Activated naive CD4-positive, alpha-beta T cell treated with anti-CD3 and anti-CD28 coated beads, Interleukin-2, amount 10 ng/mL, durations not matched to agents 7 days and 5 days (primary cell): ENCODE results near the gene ZBTB18.
A peak's percentile ranks its signal among the peaks of the same experiment; 100 is the strongest.

Experiments
- CTCF ChIA-PET: fragments of 350-600 bp; sonication (Branson Sonifier 250); formaldehyde crosslinking; loops from one replicate; lab custom pipeline; 2021; ENCODE audit warnings: antibody characterized with exemption; lab: Charles Lee
- DNase-seq: peaks from one replicate; pipeline ENCODE4 v3.0.0-alpha.2; 2020
- H3K27ac Mint-ChIP-seq: one replicate; pipeline ENCODE4 v1.8.0; 2021; ENCODE audit warnings: mild to moderate bottlenecking, moderate library complexity, mixed read lengths
- H3K27me3 Mint-ChIP-seq: one replicate; pipeline ENCODE4 v1.8.0; 2021; ENCODE audit warnings: mild to moderate bottlenecking, mixed read lengths
- H3K36me3 Mint-ChIP-seq: one replicate; pipeline ENCODE4 v1.8.0; 2021; ENCODE audit warnings: mixed read lengths
- H3K4me1 Mint-ChIP-seq: one replicate; pipeline ENCODE4 v1.8.0; 2021; ENCODE audit warnings: mixed read lengths
- H3K4me3 Mint-ChIP-seq: one replicate; pipeline ENCODE4 v1.8.0; 2021; ENCODE audit warnings: mild to moderate bottlenecking, moderate library complexity, mixed read lengths
- H3K9me3 Mint-ChIP-seq: one replicate; pipeline ENCODE4 v1.8.0; 2021; ENCODE audit warnings: mixed read lengths

ZBTB18 gene

DNA sequence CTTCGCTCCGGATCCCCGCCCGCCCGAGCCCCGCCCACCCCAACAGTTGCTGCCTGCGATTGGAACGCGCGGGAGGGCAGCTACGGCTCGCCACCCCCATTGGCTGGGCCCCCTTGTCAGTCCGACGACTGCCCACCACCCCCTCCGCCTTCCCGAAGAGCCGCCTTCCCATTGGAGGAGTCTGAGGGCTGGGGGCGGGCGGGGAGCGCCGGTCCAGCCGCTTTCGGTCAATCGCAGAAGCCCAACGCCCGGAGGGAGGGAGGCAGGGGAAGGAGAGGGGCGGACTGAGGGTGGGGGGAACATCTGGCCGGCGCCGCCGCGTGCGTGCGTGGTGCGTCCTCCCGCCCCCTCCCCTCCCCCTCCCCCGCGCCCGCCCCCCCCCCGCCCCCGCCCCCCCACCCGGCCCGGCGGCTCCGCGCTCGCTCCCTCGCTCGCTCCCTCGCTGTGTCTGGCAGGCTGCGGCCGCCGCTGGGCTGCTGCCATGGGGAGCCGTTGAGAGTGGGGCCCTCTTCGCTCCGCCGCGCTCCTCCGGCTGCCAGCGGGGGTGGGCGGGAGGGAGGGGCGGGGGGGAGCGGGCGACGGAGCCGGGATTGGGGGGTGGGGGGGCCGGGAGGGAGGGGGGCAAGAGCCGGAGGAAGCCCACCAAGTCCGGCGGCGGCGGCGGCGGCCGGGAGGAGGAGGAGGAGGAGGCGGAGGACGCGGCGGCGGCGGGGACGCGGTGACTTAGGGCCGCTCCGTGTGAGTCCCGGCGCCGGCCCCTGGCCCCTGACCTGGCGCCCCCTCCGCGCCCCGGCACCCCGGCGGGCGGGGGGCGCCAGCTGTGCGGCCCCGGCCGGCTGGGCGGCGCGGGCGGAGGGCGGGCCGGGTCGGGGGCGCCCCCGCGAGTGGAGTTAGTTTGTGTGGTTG, 2.6 kb upstream of the ZBTB18 start:
- Mint-ChIP-seq H3K36me3 (peaks cover 12% of the 10 kb centered on the region), H3K4me1 (peaks cover 18% of the 10 kb centered on the region), H3K27me3 (peaks cover 13% of the 10 kb centered on the region), H3K9me3 (no peaks in the 10 kb centered on the region), H3K4me3 (peak overlapping the region; percentile 93), H3K27ac (peak overlapping the region; percentile 99)
- CTCF ChIA-PET: interaction anchor here (0.6 kb wide), 1 partner anchor 386 kb away, joined by 3 read pairs; no protein-coding TSS in a partner anchor
- peak; percentile 99 for DNase-seq

DNA sequence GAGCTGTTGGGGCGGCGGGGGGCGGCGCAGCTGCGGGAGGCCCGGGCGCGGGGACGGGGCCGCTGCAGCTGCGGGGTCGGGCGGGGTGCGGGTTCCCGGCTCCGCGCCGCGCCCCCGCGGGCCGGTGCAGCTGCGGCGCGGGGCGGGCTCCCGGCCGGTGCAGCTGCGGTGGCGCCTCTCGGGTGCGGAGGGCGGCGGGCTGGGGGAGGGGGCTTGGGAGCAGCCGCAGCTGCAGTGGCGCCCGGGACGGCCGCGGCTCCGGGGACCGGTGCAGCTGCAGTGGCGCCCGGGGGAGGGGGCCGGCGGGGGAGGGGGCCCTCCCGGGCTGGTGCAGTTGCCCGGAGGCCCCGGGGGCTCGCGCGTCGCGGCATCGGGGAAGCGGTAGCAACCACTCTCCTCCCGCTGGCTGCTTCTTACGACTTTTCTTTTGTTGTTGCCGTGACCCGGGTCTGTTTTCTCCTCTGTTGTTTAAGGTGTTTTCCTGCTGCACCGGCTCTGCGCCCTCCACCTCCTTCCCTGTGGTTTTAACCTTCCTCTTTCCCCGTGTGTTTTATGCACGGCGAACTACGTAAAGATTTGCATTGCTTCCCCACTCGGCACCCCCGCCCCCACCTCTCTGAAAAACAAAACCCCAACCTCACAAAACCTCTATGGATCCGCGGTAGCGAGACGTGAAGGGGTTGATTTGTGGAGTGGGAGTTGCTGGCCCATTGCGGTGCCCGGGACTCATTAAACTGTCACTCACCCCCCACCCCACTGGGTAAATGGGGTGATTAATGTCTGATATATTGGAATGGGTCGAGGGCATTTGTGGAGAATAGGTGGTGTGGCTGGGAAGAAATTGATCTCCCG, 1.7 kb upstream of the ZBTB18 start:
- Mint-ChIP-seq H3K4me3 (peak overlapping the region; percentile 97), H3K27me3 (peaks cover 13% of the 10 kb centered on the region), H3K4me1 (peaks cover 18% of the 10 kb centered on the region), H3K27ac (peak overlapping the region; percentile 97), H3K9me3 (no peaks in the 10 kb centered on the region), H3K36me3 (peaks cover 12% of the 10 kb centered on the region)
- peak; percentile 63 for DNase-seq
- CTCF ChIA-PET: no interaction called here

DNA sequence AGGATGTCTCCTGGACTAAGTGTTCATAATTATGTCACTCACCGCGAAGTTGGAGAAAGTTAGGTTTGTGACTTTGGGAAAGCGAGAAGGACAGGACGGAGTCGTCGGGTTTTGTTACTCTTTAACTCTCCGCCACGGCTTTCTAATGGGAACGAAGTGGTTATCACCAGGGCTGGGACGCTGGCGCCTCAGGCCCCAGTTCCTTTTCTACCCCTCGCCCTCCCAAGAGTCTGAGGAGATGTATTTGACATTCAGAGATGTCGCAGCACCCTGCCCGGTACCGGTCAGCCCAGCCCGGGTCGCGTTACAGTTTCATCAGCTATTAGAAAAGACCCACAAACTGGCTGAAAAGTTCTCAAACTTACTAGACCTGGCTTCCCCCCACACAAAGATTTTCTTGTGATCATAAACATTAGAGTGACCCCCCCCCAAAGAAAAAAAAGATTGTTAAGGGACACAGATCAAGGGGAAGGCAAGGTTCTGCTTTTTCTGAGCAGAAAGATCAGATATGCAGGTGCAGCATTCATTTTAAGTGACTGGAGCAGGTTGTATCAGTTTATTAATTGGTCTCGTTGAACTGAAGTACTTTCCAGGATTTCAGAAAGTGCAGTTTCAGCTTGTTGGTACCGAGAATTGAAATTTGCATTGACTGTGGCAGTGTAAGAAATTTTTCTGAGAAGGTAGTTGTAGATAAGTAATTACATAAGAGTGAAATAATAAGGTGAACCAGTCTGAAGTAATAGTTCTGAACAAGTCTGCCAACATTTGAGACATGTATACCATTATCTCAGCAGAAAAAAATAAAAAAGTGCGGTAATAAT, 859 bp upstream of the ZBTB18 start:
- Mint-ChIP-seq H3K4me3 (peak overlapping the region; percentile 97), H3K9me3 (no peaks in the 10 kb centered on the region), H3K27me3 (peaks cover 13% of the 10 kb centered on the region), H3K4me1 (peaks cover 18% of the 10 kb centered on the region), H3K36me3 (peaks cover 12% of the 10 kb centered on the region), H3K27ac (peak overlapping the region; percentile 97)
- peak; percentile 27 for DNase-seq
- CTCF ChIA-PET: interaction anchor here (0.6 to 2.2 kb wide), 2 partner anchors 25 to 355 kb away, joined by 3 to 5 read pairs; no protein-coding TSS in a partner anchor

GRCh38 chr1:244052016-244052727, 1.1 kb downstream of the ZBTB18 start:
- H3K27ac Mint-ChIP-seq: no peak overlapping the region

DNA sequence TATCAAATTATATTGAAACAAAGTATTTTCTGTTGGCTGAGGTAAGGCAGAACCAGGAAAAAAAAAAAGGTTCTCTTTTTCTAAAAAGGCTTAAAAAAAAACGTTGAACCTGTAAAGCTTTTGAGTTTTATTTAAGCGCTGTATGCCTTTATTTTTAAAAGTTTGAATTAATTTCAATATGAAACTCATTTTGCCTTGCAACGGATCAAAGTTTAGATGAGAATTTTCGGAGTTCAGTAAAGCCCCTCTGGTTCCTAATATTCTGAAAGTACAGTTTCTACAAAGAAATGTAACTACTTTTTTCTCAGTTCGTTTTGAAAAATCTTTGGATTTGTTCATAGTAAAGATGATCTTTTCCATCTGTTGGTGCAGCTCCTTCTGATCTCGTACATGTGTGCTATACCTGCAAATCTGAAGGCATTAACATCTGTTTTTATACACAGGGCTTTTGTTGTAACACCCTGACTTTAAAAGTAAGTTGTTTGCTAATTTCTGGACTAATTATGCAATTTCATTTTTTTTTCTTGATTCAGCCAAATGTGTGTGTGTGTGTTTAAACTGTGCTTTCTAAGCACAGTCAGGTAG, 1.7 kb downstream of the ZBTB18 start:
- Mint-ChIP-seq H3K27ac (no peak overlapping the region), H3K4me1 (peaks cover 5% of the 10 kb centered on the region), H3K9me3 (no peaks in the 10 kb centered on the region), H3K4me3 (no peak overlapping the region), H3K36me3 (peaks cover 26% of the 10 kb centered on the region), H3K27me3 (peaks cover 12% of the 10 kb centered on the region)
- DNase-seq: no peak
- CTCF ChIA-PET: interaction anchor here (1.7 kb wide), 1 partner anchor 10 kb away, joined by 3 read pairs; no protein-coding TSS in a partner anchor

More at GRCh38 chr1:244052016-244052727, 1.1 kb downstream of the ZBTB18 start:
- H3K27me3 Mint-ChIP-seq: peaks cover 13% of the 10 kb centered on the region
- CTCF ChIA-PET: interaction anchor here (2.2 kb wide), 1 partner anchor 23 kb away, joined by 5 read pairs; no protein-coding TSS in a partner anchor
- no peak for DNase-seq
- no peak overlapping the region for H3K4me3 Mint-ChIP-seq
- H3K9me3 Mint-ChIP-seq: no peaks in the 10 kb centered on the region
- peaks cover 7% of the 10 kb centered on the region for H3K4me1 Mint-ChIP-seq
- peaks cover 20% of the 10 kb centered on the region for H3K36me3 Mint-ChIP-seq

GRCh38 chr1:244053831-244054230, 2.7 kb downstream of the ZBTB18 start:
- H3K27me3 Mint-ChIP-seq: peaks cover 7% of the 10 kb centered on the region
- H3K36me3 Mint-ChIP-seq: peaks cover 28% of the 10 kb centered on the region
- H3K4me1 Mint-ChIP-seq: peaks cover 5% of the 10 kb centered on the region
- H3K9me3 Mint-ChIP-seq: no peaks in the 10 kb centered on the region
- CTCF ChIA-PET: interaction anchor here (1.0 to 1.7 kb wide), 2 partner anchors 9 to 710 kb away, joined by 3 read pairs; no protein-coding TSS in a partner anchor
- no peak for DNase-seq
- no peak overlapping the region for H3K4me3 Mint-ChIP-seq
- H3K27ac Mint-ChIP-seq: no peak overlapping the region

DNA sequence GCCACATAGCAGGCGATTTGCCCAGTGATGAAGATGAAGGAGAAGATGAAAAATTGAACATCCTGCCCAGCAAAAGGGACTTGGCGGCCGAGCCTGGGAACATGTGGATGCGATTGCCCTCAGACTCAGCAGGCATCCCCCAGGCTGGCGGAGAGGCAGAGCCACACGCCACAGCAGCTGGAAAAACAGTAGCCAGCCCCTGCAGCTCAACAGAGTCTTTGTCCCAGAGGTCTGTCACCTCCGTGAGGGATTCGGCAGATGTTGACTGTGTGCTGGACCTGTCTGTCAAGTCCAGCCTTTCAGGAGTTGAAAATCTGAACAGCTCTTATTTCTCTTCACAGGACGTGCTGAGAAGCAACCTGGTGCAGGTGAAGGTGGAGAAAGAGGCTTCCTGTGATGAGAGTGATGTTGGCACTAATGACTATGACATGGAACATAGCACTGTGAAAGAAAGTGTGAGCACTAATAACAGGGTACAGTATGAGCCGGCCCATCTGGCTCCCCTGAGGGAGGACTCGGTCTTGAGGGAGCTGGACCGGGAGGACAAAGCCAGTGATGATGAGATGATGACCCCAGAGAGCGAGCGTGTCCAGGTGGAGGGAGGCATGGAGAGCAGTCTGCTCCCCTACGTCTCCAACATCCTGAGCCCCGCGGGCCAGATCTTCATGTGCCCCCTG, 3.3 kb downstream of the ZBTB18 start:
- peaks cover 5% of the 10 kb centered on the region for H3K4me1 Mint-ChIP-seq
- no peak for DNase-seq
- H3K27ac Mint-ChIP-seq: no peak overlapping the region
- CTCF ChIA-PET: interaction anchor here (1.0 to 1.7 kb wide), 2 partner anchors 9 to 711 kb away, joined by 3 read pairs; no protein-coding TSS in a partner anchor
- H3K4me3 Mint-ChIP-seq: no peak overlapping the region
- no peaks in the 10 kb centered on the region for H3K9me3 Mint-ChIP-seq
- peaks cover 28% of the 10 kb centered on the region for H3K36me3 Mint-ChIP-seq
- peaks cover 7% of the 10 kb centered on the region for H3K27me3 Mint-ChIP-seq

DNA sequence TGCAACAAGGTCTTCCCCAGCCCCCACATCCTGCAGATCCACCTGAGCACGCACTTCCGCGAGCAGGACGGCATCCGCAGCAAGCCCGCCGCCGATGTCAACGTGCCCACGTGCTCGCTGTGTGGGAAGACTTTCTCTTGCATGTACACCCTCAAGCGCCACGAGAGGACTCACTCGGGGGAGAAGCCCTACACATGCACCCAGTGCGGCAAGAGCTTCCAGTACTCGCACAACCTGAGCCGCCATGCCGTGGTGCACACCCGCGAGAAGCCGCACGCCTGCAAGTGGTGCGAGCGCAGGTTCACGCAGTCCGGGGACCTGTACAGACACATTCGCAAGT, 3.8 kb downstream of the ZBTB18 start:
- H3K9me3 Mint-ChIP-seq: no peaks in the 10 kb centered on the region
- CTCF ChIA-PET: interaction anchor here (1.0 kb wide), 1 partner anchor 711 kb away, joined by 3 read pairs; no protein-coding TSS in a partner anchor
- no peak overlapping the region for H3K4me3 Mint-ChIP-seq
- H3K27ac Mint-ChIP-seq: no peak overlapping the region
- peaks cover 2% of the 10 kb centered on the region for H3K27me3 Mint-ChIP-seq
- peaks cover 5% of the 10 kb centered on the region for H3K4me1 Mint-ChIP-seq
- no peak for DNase-seq
- peaks cover 23% of the 10 kb centered on the region for H3K36me3 Mint-ChIP-seq

DNA sequence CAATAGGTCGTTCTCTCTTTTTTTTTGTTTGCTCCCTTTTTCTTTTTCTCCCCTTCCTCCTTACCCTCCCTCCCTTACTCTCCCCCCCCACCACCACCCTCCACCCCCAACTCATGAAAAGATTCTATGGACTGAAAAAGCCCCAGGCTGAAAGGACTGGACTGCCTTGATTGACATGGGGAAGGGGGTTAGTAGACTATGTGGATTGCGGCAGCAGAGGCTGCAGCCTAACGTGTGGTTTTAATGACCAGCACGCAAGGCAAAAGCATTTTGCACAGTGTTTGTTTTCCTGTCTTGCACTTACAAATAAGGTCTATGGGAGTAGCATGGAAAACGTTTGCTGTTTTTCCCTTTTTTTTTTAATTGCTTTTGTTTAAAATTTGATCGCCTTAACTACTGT, 5.5 kb downstream of the ZBTB18 start:
- Mint-ChIP-seq H3K4me1 (peaks cover 5% of the 10 kb centered on the region), H3K9me3 (no peaks in the 10 kb centered on the region), H3K4me3 (no peak overlapping the region), H3K27me3 (no peaks in the 10 kb centered on the region), H3K36me3 (peaks cover 16% of the 10 kb centered on the region), H3K27ac (no peak overlapping the region)
- DNase-seq: no peak
- CTCF ChIA-PET: no interaction called here

DNA sequence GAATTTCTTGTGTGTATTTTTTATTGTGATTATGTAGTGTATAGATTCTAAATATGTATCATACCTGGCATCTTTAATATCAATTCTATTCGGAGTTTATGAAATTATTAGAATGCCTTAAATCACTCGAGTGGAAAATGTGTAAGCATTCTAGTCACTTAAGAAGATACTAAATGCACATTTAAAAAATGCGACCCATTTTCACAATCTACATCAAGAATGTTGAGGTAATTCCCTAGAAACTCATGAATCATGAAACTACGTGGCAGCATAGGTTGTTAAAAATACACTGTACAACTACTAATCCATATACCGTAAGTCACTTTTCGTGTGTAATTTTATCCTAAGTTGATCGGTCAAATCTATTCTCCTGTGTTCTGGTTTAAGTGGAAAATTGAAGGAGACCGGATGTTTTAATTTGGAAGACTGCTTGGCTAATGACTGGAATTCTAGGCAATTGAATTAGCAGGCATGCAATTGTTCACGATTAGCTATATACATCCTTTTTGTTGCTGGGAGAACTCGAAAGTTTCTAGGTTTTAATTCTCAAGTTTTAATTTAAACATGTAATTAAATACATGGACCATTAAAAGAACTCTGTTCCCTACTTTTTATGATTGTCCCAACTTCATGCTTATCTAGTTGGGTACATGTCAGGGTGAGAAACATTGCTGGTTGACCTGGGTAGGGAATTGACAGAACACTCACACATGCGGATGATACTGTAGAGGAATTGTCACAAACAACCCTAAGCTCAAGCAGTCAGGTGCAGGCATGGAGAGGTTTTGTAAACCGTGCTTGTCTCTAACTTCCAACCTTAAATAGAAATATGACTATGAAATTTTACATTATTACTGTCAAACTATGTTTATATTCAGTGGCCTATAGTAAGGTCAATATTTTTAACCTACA, 6.6 kb downstream of the ZBTB18 start:
- Mint-ChIP-seq H3K27ac (no peak overlapping the region), H3K27me3 (no peaks in the 10 kb centered on the region), H3K36me3 (peaks cover 16% of the 10 kb centered on the region), H3K4me1 (peaks cover 5% of the 10 kb centered on the region), H3K4me3 (no peak overlapping the region), H3K9me3 (no peaks in the 10 kb centered on the region)
- CTCF ChIA-PET: no interaction called here
- no peak for DNase-seq

- Mint-ChIP-seq H3K4me3 (no peak overlapping the region), H3K36me3 (peaks cover 16% of the 10 kb centered on the region), H3K27me3 (peaks cover 3% of the 10 kb centered on the region), H3K27ac (no peak overlapping the region), H3K4me1 (peaks cover 5% of the 10 kb centered on the region), H3K9me3 (no peaks in the 10 kb centered on the region)
- CTCF ChIA-PET: interaction anchor here (0.6 kb wide), 1 partner anchor 282 kb away, joined by 3 read pairs; no protein-coding TSS in a partner anchor
- no peak for DNase-seq
These were observed 9.0 kb downstream of the ZBTB18 start for GRCh38 chr1:244060117-244060516.
